HG03064 (cell line): ENCODE measurements around the gene ATG16L2.
"Not testable (repeated sequence)": the region's sequence is repeated elsewhere in the genome, so short reads cannot be mapped to it uniquely, and the experiment has no call there.

Experiments
- ATAC-seq: cut with Tn5 transposase; IDR thresholded peaks from one replicate; pipeline ENCODE4 v1.9.1; 2021; ENCODE audit warnings: low read depth; ENCODE audit not compliant: unreplicated experiment

Gene ATG16L2

DNA sequence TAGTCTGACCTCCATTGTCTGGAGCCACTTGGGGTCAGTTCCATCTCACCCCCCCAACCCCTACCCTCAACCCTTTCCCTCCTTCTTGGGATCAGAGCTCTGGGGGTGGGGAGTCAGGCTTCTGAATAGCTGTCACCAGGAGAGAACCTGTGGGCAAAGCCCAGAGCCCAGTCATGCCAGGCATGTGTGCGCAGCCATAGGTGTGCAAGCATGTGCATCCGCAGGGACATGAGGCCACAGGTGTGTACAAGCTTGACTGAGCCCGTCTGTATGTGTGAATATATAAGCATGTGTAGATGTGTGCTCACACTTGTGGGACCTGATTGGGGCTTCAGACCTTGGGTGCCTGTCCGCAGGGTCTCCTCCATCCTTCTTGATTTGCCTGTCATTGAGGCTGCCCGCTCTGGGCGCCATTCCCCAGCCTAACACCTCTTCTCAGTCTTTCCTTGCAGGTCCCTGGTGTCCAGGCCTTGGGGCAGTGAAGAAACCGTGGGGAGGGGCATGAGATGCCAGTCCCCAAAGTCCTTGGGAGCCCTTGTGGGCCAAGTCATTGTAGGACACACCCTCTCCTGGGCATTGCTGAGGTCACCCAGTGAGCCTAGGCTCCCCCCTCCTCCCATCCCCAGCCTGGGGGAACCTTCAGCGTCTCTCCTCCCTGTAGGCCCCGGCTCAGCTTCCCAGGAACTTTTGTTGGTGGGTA lies 9.0 kb downstream of the ATG16L2 start:
- no peak for ATAC-seq

DNA sequence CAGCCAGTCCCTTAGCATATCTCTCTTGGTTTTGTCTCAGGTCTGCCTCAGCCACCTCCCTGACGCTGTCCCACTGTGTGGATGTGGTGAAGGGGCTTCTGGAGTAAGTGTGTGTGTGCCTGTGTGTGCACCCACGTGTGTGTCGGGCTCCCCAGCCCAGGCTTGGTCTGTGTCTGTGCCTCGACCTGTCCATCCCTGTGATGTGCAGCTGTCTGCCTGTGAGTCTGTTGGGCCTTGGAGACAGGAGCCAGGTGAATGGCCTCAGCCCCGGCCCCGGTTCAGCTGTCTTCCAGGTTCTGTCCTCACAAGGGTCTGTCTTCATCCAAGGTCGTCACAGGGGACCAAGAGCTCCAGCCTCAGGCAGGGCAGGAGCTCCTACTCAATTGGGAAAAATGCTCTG lies 9.8 kb downstream of the ATG16L2 start:
- ATAC-seq: no peak

DNA sequence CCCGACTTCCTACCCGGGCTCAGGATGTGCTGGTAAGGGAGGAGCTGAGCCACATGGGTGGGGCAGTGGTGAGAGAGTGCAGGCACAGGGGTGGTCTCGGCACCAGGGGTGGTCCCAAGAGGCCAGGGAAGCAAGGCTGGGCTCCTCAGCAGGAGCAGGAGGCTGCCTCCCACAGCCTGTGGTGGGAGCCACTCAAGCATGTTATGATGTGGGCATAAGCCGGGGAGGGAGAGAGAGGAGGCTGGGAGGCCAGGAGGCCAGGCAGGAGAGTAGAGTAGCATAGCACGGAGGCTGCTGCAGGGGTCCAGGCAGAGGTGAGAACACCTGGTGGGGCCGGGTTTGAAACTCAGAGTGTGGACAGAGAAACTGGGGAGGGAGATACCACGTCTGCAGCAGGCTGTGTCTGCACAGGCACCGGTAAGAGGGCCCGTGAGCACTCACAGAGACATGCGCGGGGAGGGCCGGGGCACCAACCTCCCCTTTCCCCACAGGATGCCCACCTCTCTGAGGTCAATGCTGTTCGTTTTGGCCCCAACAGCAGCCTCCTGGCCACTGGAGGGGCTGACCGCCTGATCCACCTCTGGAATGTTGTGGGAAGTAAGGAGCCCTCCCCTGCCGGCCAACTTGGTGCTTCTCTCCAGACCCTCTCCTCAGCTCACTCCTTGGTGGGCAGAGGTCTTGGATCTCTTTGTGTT lies 10.7 kb downstream of the ATG16L2 start:
- ATAC-seq: no peak

DNA sequence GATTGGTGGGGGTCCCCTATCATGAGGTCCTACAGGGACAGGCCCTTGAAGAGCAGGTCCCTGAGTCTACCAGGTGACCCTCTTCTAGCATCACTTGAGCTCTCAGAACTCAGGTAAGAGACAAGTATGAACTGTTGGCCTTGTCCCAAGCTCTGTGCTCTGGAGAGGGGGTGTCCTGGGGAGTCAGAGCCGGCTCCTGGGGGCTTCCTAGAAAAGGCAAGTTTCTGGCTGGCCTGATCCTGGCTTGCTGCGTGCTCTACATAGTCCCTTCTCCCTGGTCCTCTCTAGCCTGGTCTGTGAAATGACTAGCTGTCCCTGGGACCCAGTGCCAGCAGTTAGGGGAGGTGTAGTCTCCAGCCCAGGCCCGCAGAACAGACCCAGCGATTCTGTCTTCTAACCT lies 11.4 kb downstream of the ATG16L2 start:
- ATAC-seq: no peak

DNA sequence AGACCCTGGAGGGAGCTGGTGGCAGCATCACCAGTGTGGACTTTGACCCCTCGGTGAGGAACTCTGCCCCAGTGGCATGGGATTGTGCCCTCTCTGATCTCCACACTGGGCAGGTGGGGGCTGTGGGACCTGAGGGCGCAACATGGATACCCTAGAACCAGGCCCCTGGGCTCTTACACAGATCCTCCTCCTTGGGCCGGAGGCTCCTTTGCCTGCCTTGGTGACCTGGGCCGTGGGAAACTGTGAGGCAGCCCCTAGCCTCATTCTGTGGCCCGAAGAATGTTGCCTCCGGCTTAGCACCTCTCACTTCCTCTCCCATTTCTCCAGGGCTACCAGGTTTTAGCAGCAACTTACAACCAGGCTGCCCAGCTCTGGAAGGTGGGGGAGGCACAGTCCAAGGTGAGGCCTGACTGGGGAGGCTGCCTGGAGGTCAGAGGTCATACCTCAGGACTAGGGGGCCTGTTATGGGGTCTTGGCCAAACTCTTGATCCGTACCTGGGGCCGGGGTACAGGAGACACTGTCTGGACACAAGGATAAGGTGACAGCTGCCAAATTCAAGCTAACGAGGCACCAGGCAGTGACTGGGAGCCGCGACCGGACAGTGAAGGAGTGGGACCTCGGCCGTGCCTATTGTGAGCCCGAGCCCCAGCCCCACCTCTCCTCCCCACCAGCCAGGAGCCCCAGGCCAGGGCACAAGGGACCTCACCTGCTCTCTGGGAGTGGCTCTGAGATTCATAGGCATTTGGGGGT lies 12.2 kb downstream of the ATG16L2 start:
- ATAC-seq: no peak

DNA sequence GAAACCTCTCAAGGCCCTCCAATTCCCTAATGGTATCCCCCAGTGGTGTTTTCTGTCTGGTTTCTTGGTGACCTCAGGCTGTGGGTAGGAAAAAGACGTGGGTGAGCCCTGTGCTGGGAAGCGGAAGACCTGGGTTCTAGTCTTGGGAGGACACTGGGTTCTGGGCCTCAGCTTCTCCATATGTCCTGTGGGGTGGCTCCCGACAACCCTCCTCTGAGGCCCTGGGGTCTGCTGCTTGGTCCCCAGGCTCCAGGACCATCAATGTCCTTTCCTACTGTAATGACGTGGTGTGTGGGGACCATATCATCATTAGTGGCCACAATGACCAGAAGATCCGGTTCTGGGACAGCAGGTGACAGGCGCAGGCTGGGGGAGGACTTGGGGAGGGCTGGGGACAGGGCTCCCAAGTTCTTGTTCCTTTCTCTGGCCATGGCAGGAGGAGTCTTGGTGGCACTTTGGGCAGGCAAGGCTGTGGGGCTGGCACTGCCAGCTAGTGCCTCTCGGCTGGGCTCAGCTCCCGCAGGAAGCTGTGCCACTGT lies 12.8 kb downstream of the ATG16L2 start:
- no peak for ATAC-seq

DNA sequence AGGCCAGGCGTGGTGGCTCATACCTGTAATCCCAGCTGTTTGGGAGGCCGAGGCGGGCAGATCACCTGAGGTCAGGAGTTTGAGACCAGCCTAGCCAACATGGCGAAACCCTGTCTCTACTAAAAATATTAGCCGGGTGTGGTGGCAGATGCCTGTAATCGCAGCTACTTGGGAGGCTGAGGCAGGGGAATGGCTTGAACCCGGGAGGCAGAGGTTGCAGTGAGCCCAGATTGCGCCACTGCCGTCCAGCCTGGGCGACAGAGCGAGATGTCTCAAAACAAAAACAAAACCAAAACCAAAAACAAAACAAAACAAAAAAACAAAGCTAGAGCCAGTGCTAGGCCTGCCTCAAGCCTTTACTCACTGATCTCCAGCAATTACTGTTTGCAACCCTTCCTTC lies 13.4 kb downstream of the ATG16L2 start:
- ATAC-seq: not testable (repeated sequence)

DNA sequence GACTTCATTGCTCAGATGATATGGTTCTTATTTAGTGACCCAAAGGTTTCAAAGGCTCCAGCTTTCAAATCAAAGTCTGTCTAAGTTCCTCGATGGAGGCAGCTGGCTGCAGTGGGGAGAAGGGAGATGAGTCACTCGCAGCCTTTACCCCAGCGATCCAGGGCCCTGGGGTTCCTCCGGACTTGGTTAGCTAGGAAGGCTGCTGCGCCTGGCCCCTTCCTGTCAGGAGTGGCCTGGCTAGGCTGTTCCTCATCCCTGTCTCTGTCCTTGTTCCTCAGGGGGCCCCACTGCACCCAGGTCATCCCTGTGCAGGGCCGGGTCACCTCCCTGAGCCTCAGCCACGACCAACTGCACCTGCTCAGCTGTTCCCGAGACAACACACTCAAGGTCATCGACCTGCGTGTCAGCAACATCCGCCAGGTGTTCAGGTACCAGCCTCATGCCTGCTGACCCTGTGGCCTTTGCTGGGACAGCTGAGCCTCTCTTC lies 13.9 kb downstream of the ATG16L2 start:
- no peak for ATAC-seq

DNA sequence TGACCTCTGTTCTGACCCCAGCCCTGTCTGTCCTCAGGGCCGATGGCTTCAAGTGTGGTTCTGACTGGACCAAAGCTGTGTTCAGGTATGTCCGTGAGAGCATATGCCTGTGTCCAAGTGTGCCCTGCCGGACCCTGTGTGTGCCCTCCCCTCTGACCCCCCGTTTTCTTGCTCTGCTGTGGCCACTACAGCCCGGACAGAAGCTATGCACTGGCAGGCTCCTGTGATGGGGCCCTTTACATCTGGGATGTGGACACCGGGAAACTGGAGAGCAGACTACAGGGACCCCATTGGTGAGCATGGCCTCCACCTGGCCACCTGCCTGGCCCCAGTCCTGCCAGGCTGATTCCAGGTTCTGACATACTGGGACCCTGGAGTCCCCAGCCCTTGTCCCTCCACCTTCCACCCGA lies 14.5 kb downstream of the ATG16L2 start:
- no peak for ATAC-seq

DNA sequence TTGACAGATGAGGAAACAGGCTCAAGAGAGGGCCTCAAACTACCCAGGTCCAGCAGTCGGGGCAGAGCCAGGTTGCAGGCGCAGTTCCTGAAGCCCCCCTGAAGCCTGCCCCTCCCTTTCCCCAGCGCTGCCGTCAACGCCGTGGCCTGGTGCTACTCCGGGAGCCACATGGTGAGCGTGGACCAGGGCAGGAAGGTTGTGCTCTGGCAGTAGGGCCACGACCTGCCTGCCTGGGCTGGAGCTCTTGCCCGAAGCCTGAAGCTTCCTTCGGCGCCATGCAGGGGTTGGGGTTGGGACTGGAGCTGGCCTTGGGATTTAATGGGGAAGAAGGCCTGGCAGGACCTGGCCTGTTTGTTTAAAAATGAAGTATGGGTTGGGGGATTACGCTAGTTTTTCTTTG lies 15.0 kb downstream of the ATG16L2 start:
- no peak for ATAC-seq

DNA sequence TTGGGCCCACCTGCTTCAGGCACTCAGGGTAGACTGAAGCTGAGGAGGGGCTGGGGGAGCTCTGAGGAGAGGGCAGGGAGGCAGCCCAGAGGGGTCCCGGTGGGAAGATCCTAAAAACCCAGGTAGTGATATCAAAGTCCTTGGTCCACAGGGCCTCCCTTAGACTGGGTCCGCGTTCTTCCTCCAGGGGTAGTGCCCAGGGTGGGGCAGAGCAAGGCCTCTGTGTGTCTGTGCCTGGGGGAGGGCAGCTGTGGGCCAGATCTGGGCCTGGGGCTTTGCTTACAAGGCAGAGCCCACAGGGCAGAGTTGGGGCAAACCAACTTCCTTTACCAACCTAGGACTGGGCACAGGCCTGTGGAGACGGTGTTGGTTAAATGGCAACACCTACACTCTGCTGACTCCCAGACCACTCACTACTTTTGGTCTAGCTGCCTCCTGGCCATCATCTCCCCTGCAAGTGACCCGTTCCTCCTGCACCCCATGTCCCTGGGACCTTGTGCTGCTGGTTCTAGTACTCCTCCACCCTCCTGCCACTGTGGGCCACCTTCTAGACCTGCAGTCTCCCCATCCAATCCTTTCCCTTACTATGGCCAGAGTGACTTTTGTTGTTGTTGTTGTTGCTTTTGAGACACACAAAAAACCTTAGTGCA lies 15.8 kb downstream of the ATG16L2 start:
- ATAC-seq: no peak

DNA sequence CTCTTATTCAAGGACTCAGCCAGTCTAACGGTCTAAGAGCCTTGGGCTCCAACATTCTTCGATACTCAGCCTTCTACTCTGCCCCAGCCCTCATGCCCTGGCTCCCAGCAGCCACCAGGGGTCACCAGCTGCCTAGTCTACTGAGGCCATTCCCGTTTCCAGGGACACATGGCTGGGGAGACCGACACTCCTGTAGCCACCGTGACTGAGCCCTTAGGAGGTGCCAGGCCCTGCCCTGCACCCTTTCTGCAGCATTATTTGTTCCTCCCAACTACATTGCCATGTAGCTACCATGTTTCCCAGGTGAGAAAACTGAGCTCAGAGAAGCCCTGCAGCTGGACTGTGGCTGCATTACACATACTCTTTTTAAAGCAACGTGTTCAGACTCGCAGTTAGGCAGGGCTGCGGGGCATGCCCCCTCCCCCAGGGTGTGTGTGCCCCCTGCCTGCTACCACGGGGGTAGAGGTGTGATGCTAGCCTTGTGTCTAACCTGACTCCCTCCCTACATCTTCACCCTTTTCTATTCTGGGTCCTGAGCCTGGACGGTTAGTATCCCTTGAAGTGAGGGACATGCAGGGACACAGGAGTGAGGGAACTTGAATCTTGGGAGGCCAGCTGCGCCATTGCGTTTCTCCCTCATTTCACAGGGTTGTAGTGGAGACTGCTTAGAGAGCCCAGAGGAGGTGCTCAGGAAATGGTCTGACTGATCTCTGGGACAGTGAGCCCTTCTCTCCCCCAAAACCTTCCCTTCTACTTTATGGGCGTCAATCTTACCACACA lies 17.5 kb downstream of the ATG16L2 start:
- ATAC-seq: no peak

DNA sequence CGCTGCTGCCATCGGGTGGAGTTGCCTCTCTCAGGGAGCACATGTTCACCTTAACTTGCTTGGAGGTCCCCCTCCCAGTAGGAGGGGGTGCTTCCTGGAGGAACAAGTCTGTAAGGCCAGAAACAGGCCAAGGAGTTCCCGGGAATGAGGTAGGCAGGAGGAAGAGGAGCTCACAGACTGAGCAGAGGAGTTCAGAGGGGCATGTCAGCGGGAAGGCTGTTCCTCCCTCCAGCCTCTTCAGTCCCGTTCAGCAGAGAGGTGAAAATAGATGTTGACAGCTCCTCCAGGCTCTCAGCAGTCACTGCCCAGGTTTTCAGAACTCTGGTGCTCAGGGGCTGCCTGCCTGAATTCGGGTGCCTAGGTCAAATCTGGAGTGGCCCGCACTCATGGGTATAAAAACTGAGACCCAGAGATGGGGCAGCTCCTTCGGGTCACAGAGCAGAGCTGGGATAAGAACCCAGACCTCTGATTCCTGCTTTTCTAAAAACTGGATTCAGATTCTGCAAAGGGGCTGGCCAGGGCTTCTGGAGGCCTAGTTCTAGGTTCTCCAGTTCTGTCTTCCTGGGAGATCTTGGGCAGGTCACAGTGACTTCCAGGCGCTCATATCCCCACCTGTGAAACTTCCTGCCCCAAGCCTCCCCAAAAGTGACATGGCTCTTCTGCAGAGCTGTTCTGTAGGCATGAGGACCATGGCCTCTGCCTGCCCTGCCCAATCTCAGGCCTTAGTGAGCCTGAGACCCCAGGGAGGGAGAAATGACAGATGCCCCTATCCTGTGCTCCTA lies 18.3 kb downstream of the ATG16L2 start:
- ATAC-seq: no peak

DNA sequence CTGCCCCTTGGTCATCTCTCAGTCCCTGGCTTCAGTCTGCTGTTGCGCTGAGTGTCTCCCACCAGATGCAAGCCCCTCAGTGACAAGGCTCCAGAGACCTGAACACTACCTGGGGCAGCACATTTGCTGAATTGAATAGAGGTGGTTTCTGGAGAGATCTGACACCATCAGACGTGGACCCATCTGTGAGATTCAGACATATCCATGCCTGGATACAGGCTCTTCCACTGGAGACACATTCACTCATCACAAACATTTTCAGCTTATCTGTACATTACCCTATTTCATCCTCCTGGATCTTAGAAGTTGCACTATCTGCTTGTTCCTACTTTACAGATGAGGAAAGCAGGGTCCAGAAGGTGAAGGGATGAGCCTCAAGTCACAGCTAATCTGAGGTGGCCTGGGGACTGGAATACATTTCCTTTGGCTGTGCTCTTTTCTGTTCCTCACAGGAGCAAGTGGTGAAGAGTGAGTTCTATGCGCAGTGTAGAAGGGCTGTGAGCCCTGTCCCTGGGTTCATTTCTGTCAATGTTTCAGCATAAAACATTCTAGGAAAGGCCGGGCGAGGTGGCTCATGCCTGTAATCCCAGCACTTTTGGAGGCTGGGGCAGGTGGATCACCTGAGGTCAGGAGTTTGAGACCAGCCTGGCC lies 19.0 kb downstream of the ATG16L2 start:
- no peak for ATAC-seq

DNA sequence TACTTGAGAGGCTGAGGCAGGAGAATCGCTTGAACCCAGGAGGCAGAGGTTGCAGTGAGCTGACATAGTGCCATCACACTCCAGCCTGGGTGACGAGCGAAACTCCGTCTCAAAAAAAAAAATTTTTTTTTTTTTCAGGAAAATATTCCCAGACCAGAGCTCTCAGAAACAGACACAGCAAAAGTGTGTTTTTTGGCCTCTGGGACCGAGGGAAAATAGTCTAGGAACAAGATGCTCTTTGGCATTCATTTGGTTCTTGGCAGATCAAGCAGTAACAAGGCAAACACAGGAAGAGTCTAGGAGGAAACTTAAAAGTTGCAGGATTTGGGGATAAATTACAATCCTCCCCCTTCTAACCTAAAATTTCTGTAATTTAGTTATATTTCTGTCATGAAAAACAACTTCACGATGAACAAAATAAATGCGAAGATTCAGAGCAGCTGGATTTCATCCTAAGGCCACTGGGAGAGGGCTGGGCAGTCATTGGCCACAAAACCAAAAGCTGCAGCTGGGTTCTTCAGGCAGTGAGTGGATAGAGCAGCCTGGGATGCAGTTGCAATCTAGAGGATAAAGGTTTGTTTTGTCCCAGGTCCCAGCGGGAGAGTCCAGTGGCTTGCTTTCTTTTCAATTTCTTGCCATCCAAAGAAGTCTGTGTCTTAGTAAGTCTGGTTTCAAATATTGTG lies 19.7 kb downstream of the ATG16L2 start:
- no peak for ATAC-seq

DNA sequence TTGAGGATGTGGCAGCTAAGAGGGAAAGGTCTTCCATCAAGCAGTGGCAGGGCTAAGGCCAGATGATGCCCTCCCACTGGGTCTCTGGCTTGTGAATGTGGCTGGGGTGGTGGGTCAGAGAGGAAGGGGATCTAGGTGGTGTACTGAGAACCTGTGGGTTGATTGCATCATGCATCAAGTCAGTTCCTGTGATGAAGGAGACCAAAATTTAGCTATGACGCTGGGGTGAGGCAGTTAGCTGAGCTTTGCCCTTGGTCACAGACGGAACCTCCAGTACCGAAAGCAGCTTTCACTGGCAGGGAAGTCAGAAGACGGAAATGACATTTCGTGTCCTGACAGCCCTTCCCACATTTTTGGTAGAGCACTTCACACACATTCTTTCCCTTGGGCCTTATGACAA lies 20.7 kb downstream of the ATG16L2 start:
- no peak for ATAC-seq

DNA sequence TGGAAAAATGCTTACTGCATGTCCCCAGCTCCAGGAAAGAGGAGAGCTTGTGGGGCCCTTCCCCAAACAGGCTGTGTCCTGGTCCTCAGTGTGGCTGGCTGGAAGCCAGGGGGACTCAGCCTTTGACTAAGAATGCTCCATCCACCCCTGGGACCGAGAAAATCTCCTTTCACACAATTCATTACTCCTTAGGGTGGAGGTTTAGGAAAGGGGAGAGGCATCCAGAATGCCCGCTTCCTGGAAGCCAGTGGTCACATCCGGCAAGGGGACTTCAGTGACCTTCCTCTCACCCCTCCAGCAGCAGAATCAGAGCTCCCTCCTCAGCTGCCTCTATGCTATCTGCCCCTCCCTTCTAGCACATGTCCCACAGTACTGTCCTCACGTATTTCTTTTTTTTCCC lies 21.9 kb downstream of the ATG16L2 start:
- ATAC-seq: no peak

DNA sequence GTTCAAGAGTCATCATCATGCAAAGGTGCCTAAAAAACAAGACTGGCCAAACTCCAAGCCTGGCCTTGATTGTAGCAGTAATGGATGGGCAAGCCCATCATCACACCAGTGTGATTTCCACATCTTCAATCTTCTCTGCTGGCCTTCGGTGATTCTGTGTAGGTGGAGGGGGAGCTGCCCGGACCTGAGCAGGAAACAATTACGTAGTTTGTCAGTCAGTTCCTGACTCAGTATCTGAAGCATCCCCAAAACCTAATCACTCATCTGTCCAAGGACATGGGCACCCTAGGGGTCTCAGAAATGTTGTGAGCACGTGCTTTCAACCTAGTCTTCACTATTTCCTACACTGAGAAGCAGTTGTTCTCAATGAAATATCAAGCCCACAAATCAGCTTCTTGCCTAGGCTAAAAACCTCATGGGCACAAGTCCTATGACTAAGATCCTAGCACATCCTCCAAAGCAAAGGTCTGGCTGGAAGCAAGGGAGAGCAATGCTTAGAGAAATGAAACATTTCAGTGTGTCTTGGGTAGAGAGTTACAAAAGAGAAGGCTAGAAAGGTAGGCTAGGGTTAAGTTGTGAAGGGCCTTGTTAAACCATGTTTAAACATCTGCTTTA lies 24.6 kb downstream of the ATG16L2 start:
- no peak for ATAC-seq
